ENCODE data around the gene TBC1D22A.

GRCh38 chr22:47196166-47196849, 433.9 kb downstream of the TBC1D22A start:
- TF ChIP-seq, protein P1, sequence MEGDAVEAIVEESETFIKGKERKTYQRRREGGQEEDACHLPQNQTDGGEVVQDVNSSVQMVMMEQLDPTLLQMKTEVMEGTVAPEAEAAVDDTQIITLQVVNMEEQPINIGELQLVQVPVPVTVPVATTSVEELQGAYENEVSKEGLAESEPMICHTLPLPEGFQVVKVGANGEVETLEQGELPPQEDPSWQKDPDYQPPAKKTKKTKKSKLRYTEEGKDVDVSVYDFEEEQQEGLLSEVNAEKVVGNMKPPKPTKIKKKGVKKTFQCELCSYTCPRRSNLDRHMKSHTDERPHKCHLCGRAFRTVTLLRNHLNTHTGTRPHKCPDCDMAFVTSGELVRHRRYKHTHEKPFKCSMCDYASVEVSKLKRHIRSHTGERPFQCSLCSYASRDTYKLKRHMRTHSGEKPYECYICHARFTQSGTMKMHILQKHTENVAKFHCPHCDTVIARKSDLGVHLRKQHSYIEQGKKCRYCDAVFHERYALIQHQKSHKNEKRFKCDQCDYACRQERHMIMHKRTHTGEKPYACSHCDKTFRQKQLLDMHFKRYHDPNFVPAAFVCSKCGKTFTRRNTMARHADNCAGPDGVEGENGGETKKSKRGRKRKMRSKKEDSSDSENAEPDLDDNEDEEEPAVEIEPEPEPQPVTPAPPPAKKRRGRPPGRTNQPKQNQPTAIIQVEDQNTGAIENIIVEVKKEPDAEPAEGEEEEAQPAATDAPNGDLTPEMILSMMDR (IDR thresholded peaks at IDR 0.05; ENCODE audit: poor library complexity): no peak
- TF ChIP-seq EZH2phosphoT487 (IDR thresholded peaks at IDR 0.05; ENCODE audit: low read depth, severe bottlenecking, unreplicated experiment) (no peak), EZH2 (IDR thresholded peaks at IDR 0.05; ENCODE audit: borderline replicate concordance) (no peak)
